Keratinocyte (primary cell): Measurements from ENCODE around the gene SUPT6H.

Experiments
- EZH2 ChIP-seq: IDR thresholded peaks from one replicate; pipeline ENCODE4 v1.6.1; 2012; ENCODE audit warnings: inconsistent platforms, mild to moderate bottlenecking, low read length, moderate library complexity
- TF ChIP-seq, protein P1 (sequence below), 3 experiments: IDR thresholded peaks in 1 of 3; conservative IDR thresholded peaks in 1 of 3; optimal IDR thresholded peaks in 1 of 3; 2 replicates in 2 of 3; 3 replicates in 1 of 3; pipeline versions ENCODE3 to v1.5.1; 2011; ENCODE audit warnings: low read length in 3 of 3, mild to moderate bottlenecking in 3 of 3, moderate library complexity in 2 of 3, control low read depth in 1 of 3, inconsistent platforms in 1 of 3; ENCODE audit not compliant: insufficient read depth in 2 of 3; ENCODE audit errors: extremely low read depth in 1 of 3

GRCh38 chr17:28747051-28747691 is 85.2 kb downstream of the SUPT6H start:
- no peak for TF ChIP-seq EZH2
- TF ChIP-seq, protein P1, sequence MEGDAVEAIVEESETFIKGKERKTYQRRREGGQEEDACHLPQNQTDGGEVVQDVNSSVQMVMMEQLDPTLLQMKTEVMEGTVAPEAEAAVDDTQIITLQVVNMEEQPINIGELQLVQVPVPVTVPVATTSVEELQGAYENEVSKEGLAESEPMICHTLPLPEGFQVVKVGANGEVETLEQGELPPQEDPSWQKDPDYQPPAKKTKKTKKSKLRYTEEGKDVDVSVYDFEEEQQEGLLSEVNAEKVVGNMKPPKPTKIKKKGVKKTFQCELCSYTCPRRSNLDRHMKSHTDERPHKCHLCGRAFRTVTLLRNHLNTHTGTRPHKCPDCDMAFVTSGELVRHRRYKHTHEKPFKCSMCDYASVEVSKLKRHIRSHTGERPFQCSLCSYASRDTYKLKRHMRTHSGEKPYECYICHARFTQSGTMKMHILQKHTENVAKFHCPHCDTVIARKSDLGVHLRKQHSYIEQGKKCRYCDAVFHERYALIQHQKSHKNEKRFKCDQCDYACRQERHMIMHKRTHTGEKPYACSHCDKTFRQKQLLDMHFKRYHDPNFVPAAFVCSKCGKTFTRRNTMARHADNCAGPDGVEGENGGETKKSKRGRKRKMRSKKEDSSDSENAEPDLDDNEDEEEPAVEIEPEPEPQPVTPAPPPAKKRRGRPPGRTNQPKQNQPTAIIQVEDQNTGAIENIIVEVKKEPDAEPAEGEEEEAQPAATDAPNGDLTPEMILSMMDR (optimal IDR thresholded peaks at IDR 0.05 in 1 of 3, IDR thresholded peaks at IDR 0.05 in 1 of 3, conservative IDR thresholded peaks at IDR 0.05 in 1 of 3; ENCODE audit: extremely low read depth in 1 of 3, insufficient read depth in 2 of 3, low read length in 3 of 3) = no peak
